ENCODE results near the gene H1-8.
"Not testable (repeated sequence)": the region's sequence is repeated elsewhere in the genome, so short reads cannot be mapped to it uniquely, and the experiment has no call there.

The H1-8 gene

DNA sequence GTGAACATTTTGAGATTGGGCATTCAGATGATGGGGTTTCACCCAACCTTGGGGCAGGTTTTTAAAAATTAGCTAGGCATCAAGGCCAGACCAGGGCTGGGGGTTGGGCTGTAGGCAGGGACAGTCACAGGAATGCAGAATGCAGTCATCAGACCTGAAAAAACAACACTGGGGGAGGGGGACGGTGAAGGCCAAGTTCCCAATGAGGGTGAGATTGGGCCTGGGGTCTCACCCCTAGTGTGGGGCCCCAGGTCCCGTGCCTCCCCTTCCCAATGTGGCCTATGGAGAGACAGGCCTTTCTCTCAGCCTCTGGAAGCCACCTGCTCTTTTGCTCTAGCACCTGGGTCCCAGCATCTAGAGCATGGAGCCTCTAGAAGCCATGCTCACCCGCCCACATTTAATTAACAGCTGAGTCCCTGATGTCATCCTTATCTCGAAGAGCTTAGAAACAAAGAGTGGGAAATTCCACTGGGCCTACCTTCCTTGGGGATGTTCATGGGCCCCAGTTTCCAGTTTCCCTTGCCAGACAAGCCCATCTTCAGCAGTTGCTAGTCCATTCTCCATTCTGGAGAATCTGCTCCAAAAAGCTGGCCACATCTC, 8.4 kb upstream of the H1-8 start:
- no peak for FAIRE-seq

- no peak for FAIRE-seq
These were observed 7.9 kb upstream of the H1-8 start for GRCh38 chr3:129535075-129535474.

GRCh38 chr3:129536374-129536667, 6.7 kb upstream of the H1-8 start:
- FAIRE-seq, result no peak

- FAIRE-seq, result no peak
These were observed 6.2 kb upstream of the H1-8 start for GRCh38 chr3:129536804-129537203.

DNA sequence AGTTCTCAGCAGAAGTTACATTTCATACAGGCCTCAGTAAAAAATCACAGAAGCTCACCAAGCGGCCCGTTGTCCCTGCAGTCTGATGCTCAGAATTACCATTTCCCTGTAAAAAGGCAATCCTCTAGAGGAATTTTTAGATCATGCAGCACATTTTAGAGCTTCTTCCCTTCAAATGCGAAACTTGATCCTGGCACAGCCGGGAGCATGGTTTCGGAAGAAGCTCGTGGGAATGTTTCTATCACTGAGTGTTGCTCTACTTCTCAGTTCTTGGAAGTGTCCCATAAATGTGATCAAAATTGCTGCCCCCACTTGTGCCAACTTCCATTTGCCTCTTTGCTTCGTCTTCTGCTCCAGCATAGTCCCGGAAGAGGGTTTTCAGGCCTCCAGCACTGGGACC, 3.8 kb upstream of the H1-8 start:
- FAIRE-seq, result no peak

GRCh38 chr3:129540776-129541516, 2.0 kb upstream of the H1-8 start:
- no peak for FAIRE-seq

- FAIRE-seq, result no peak
These were observed 228 bp upstream of the H1-8 start for GRCh38 chr3:129542747-129543146.

DNA sequence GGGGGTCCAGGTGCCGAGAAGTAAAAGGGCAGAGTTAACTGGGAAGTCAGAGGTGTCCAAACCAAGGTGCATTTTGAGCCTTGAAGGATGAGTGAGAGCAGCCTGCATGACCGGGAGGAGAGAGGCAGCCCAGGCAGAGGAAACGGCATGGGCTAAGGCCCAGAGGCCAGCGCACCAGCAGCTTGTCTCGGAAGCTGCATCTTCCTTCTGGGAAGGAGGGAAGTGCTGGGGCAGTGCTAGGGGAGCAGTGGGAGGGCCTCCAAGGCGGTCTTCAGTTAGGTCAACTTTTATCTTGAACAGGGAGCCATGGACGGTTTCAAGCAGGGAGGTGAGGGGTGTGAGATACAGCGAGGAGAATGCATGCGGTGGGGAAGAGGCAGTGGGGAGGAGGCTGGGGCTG, 1.0 kb downstream of the H1-8 start:
- no peak for FAIRE-seq

GRCh38 chr3:129545951-129546350, 3.0 kb downstream of the H1-8 start:
- FAIRE-seq, result not testable (repeated sequence)

- FAIRE-seq, result no peak
These were observed 4.3 kb downstream of the H1-8 start for GRCh38 chr3:129547241-129547640.

DNA sequence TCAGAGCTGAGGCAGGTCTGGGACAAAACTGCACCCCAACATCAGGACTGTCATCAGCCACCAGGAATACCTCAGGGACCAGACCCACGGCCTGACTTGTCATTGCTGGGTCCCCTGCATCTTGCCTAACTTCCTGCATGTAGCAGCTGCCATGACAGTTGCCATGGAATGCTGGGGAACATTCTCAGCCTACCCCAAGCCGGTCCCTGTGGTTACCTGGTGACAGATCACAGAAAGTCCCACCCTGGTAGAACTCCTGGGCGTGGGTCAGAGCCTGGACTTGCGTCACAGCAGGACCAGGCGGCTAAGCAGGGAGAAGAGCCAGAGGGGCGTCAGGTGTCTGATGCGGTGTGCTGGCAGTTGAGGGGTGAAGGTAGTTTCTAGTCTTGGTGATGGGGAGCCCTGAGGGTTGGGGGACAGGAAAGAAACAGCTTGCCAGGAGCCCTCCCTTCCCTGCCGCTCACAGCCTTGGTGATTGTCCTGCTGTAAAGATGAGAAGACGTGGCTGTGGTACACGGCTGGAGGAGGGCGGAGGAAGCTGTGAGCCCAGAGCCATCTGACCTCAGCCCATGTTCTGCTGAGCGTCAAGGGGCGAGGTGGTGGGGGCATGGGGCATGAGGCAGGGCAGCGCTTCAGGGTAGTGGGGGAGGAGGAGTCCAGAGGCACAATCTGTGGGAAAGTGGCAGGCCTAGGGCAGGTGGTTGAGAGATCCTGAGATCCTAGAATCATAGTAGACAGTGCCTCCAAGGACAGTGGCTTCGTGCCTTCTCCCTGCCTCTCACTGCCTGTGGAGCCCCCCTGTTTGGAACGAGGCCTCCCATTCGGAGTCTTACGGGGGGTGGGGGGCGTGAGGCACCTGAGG, 5.4 kb downstream of the H1-8 start:
- FAIRE-seq, result no peak

GRCh38 chr3:129549006-129549800, 6.2 kb downstream of the H1-8 start:
- FAIRE-seq, result no peak

DNA sequence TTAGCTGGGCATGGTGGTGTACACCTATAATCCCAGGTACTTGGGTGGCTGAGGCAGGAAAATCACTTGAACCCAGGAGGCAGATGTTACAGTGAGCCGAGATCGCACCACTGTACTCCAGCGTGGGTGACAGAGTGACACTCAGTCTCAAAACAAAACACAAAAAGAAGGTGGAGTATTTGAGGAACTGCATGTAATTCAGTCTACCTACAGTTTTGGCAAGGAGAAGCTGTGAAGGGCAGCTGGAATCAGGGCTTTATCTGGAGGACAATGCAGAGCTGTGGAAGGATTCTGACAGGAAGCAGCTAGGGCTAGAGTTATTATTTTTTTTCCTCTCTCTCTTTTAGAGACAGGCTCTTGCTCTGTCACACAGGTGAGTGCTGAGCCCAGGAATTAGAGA, 6.8 kb downstream of the H1-8 start:
- no peak for FAIRE-seq

DNA sequence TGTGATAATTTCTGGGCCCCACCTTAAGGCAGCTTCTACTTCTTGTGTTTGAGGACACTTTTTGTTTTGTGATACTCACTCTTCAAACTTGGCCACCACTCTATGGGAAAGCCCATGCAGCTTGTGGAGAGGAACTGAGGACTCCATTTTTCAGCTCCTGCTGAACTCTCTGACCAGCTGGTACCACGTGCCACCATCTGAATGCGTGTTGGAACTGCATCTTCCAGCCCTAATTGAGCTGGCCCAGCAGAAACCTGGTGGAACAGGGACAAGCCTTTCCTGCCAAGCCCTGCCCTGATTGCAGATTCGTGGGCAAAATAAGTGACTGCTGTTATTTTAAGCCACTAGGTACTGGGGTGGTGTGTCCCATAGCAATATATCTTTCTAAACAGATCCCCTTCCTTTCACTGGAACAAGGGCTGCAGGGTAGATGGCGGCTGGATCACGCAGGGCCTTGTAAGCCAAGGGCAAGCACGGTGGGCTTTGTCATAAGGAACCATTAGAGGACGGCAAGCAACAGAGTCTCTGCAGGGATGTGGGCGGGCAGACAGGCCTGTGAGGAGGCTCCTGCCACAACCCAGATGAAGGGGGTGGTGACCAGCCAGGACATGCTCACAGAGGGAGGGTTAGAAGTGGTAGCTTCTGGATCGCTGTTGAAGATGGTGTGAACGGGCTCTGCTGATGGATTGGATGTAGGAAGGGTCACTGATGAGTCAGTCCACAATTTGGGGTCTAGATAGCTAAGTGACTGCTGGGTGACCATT, 9.5 kb downstream of the H1-8 start:
- no peak for FAIRE-seq

DNA sequence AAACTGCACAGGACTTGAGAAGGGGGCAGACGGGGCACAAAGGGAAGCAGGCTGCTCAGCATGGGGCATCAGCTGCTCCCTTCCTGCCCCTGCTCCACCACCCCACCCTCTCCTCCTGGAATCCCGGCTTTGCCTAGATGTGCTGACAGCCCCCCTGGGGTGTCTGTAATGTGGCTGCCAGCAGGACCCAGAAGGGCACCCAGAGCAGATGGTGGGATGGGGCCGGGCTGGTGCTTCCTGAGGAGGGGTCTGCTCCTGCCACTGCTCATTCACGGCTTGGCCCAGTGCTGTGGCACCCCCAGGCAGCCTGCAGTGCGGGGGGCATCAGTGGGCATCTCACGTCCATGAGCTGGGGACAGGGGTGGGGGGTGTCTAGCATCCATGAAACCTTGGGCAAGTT, 10.2 kb downstream of the H1-8 start:
- FAIRE-seq, result no peak

DNA sequence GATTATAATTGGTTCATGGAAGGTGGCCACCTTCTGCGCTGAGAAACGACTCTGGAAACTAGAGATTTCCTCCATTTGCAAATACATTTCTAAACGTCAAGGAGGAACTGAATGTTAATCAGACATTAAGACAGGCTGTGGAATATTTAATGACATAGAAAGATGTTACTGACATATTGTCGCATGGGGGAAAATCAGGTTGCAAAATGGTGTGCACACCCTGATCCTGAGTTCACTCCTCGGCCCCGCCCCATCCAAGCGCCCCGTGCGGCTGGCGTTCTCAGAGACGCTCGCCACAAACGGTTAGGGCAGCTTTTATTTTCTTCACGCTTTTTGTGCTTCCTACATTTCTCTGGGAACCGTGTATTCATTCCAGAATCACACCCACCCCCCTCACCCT, 10.7 kb downstream of the H1-8 start:
- FAIRE-seq, result no peak

GRCh38 chr3:129554356-129555152, 11.6 kb downstream of the H1-8 start:
- FAIRE-seq, result no peak

DNA sequence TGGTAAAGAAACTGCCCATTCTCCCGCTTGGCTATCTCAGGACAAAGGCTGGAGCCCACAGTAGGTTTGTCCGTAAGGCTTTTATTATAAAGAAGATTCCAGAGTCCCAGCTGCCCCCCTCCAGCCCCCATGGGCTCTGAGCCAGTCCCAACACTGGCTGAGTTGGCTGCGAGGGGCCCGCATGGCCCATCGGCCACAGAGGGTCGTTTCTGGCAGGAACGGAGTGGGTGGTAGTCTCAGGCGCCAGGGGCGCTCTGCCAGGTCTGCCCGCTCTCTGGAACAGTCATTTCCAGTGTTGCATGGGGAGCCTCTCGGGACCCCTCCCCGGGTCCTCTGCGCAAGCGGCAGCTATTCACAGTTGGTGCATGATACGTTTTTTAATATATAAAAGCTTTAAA, 12.2 kb downstream of the H1-8 start:
- FAIRE-seq, result no peak

DNA sequence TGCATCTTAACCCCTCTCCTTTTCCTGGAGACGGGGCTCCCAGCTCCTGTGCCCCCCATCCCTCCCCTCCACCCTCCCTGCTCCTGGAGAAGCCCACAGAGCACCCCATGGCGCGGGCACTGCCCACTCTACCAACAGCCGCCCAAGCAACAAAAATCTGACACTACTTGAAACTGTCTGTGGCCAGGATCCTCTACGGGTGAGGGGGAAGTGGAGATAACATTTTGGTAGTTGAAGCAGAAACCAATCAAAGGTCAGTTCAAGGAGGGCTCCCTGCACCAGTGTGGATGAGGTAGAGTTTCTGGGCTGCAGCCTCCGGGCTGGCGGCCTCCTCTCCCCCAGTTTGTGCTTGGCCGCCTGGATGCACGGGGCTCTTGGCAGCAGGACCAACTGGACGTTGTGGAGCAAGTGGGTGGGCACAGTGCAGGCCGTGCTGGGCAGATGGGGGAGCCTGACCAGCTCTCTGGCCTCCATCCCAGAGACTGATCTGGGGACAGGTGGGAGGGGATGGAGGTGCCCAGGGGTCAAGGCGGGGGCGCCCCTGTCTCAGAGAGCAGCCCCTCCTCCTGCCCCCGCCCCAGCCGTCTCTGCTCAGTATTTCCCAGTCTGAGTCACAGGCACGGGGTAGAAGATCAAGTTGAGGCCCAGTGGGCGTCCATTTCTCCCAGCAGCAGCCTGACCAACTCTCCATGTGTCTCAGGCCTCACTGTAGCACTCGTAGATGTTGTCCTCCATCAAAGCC, 12.8 kb downstream of the H1-8 start:
- no peak for FAIRE-seq

GRCh38 chr3:129556358-129556695, 13.4 kb downstream of the H1-8 start:
- no peak for FAIRE-seq

Measured in islet of Langerhans (tissue), 1 donor.